ENCODE results near the gene GFRA1.

GFRA1 gene

DNA sequence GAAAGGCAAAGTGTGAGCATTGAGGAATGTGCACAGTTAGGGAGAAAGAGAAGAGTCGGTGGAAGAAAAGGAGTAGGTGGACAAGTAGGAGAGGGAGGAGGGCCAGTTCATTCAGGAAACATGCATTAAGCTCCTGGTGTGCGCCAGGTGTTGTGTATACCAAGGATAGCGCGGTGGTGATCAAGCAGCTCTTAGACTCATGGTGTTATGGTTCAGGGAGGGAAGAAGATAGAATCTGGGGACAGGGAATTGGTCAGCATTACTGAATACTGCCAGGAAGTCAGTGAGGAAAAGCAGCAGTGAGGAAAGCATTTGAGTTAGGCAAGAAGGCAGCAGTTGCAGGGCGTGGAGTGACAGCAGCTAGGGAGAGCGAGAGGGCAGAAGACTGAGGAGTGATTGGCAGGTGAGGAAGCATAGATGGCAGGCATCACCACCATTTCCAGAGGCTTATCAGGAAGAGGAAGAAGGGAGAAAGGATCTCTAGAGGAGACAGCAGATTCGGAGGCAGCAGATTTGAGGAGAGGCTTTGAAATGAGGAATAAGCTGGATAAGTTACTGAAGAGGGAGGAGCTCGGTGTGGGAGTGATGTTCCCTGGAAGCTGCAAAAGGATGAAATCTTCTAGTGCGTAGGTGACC is 265.6 kb downstream of the GFRA1 start:
- H3K9me3 ChIP-seq (ENCODE audit: control insufficient read depth in 2 of 2, low read length in 2 of 2): peaks cover 0 to 3% of the 10 kb centered on the region in 2 donors
- no peaks in the 10 kb centered on the region for H3K4me1 ChIP-seq (ENCODE audit: control insufficient read depth, insufficient read depth, low read length)
- no peaks in the 10 kb centered on the region for H3K36me3 ChIP-seq (ENCODE audit: control insufficient read depth in 2 of 2, insufficient read depth in 2 of 2, low read length in 2 of 2)

More for the DNA sequence above, 265.6 kb downstream of the GFRA1 start:
- Histone ChIP-seq H3K9ac (ENCODE audit: low read length in 2 of 2) (no peak overlapping the region), H3K27ac (ENCODE audit: low read length) (no peak overlapping the region), H3K27me3 (ENCODE audit: control insufficient read depth in 1 of 2, insufficient read depth in 2 of 2, low read length in 2 of 2) (no peaks in the 10 kb centered on the region), H3K4me3 (ENCODE audit: low read length in 2 of 2) (no peak overlapping the region)
